Activated CD4-positive, alpha-beta T cell treated with anti-CD3 and anti-CD28 coated beads for 36 hours (primary cell): Measurements from ENCODE around the gene PDZD4. TPM values are rescaled to one million over a fixed set of nuclear protein-coding genes. Genes with fewer than 3 reads are reported as not detected.

ENCODE experiments used
- ATAC-seq: fragments of 200-7000 bp; cut with Tn5 transposase; one replicate; pipeline ENCODE4 v1.10.0; 2021; ENCODE audit warnings: mild to moderate bottlenecking, moderate library complexity
- CTCF ChIA-PET: fragments of 350-600 bp; sonication (Branson Sonifier 250); formaldehyde crosslinking; loops from one replicate; lab custom pipeline; 2021; ENCODE audit warnings: antibody characterized with exemption; lab: Charles Lee
- POLR2A ChIA-PET: fragments of 350-600 bp; sonication (Branson Sonifier 250); formaldehyde crosslinking; loops from one replicate; lab custom pipeline; 2021; ENCODE audit warnings: antibody characterized with exemption, inconsistent platforms; lab: Charles Lee
- DNase-seq: peaks from one replicate; pipeline ENCODE4 v3.0.0-alpha.2; 2020
- H3K27ac Mint-ChIP-seq: one replicate; pipeline ENCODE4 v1.8.0; 2021; ENCODE audit warnings: mixed read lengths
- H3K27me3 Mint-ChIP-seq: one replicate; pipeline ENCODE4 v1.8.0; 2021; ENCODE audit warnings: mixed read lengths
- H3K36me3 Mint-ChIP-seq: one replicate; pipeline ENCODE4 v1.8.0; 2021; ENCODE audit warnings: low read depth, mixed read lengths
- H3K4me1 Mint-ChIP-seq: one replicate; pipeline ENCODE4 v1.8.0; 2021; ENCODE audit warnings: mixed read lengths
- H3K4me3 Mint-ChIP-seq: one replicate; pipeline ENCODE4 v1.8.0; 2021; ENCODE audit warnings: mild to moderate bottlenecking, moderate library complexity, mixed read lengths
- H3K9me3 Mint-ChIP-seq: one replicate; pipeline ENCODE4 v1.8.0; 2021; ENCODE audit warnings: low read depth, mixed read lengths
- intact Hi-C, 2 experiments: fragments of 100-400 bp; cut with DNase I in 1 of 2; cut with micrococcal nuclease in 1 of 2; formaldehyde crosslinking; loops; one replicate each; pipeline versions ENCODE4 v1.14.2 to v1.15.1; 2022 to 2024; cut with DNase I, micrococcal nuclease
- total RNA-seq, 2 experiments: library from RNA; stranded (reverse); gene quantifications; one replicate each; pipeline ENCODE4 v1.2.3, GENCODE V29; 2021

The PDZD4 gene
- total RNA-seq, 2 experiments from 2014 or later, result 2.4 to 4.3 TPM

GRCh38 chrX:153780678-153781427, 49.5 kb downstream of the PDZD4 start, which contains the start of gene SRPK3:
Gene SRPK3 (plus strand): TSS chrX:153781041. CDS start chrX:153781087, 46 bp downstream.
- DNase-seq, result no peak
- Mint-ChIP-seq H3K4me3 (no peak within 1 kb of the TSS), H3K9me3 (no peaks in the 10 kb centered on the region), H3K4me1 (peaks cover 6% of the 10 kb centered on the region), H3K27me3 (peaks cover 3% of the 10 kb centered on the region), H3K36me3 (no peaks in the 10 kb centered on the region), H3K27ac (no peak within 1 kb of the TSS)
- no peak for ATAC-seq
- POLR2A ChIA-PET, result no interaction called here
- intact Hi-C loops, result no loop called here
- CTCF ChIA-PET, result interaction anchor here (0.7 to 1.2 kb wide), 3 partner anchors 67 to 144 kb away, joined by 3 read pairs; no protein-coding TSS in a partner anchor

GRCh38 chrX:153779891-153780677, 50.3 kb downstream of the PDZD4 start:
- H3K27me3 Mint-ChIP-seq, result peaks cover 3% of the 10 kb centered on the region
- peak; percentile 29 for ATAC-seq
- H3K9me3 Mint-ChIP-seq, result no peaks in the 10 kb centered on the region
- H3K4me3 Mint-ChIP-seq, result no peak overlapping the region
- CTCF ChIA-PET, result interaction anchor here (1.1 kb wide), 1 partner anchor 144 kb away, joined by 3 read pairs; no protein-coding TSS in a partner anchor
- intact Hi-C loops, result no loop called here
- no peaks in the 10 kb centered on the region for H3K36me3 Mint-ChIP-seq
- no peak overlapping the region for H3K27ac Mint-ChIP-seq
- POLR2A ChIA-PET, result no interaction called here
- H3K4me1 Mint-ChIP-seq, result peaks cover 6% of the 10 kb centered on the region
- DNase-seq, result no peak

GRCh38 chrX:153778684-153779101, 51.7 kb downstream of the PDZD4 start:
- POLR2A ChIA-PET, result no interaction called here
- Mint-ChIP-seq H3K4me1 (peaks cover 6% of the 10 kb centered on the region), H3K4me3 (no peak overlapping the region), H3K27ac (no peak overlapping the region), H3K36me3 (no peaks in the 10 kb centered on the region), H3K9me3 (no peaks in the 10 kb centered on the region), H3K27me3 (peaks cover 3% of the 10 kb centered on the region)
- DNase-seq, result no peak
- no peak for ATAC-seq
- intact Hi-C loops, result no loop called here
- CTCF ChIA-PET, result interaction anchor here (1.6 kb wide), 1 partner anchor 14 kb away, joined by 5 read pairs; no protein-coding TSS in a partner anchor

GRCh38 chrX:153778181-153778580, 52.2 kb downstream of the PDZD4 start:
- ChIA-PET POLR2A (no interaction called here), CTCF (interaction anchor here (1.6 kb wide), 1 partner anchor 14 kb away, joined by 5 read pairs; no protein-coding TSS in a partner anchor)
- intact Hi-C loops, result no loop called here
- DNase-seq, result no peak
- Mint-ChIP-seq H3K36me3 (no peaks in the 10 kb centered on the region), H3K27ac (no peak overlapping the region), H3K27me3 (peaks cover 3% of the 10 kb centered on the region), H3K9me3 (no peaks in the 10 kb centered on the region), H3K4me1 (peaks cover 6% of the 10 kb centered on the region), H3K4me3 (no peak overlapping the region)
- ATAC-seq, result no peak

- no peaks in the 10 kb centered on the region for H3K9me3 Mint-ChIP-seq
- H3K27ac Mint-ChIP-seq, result no peak overlapping the region
- DNase-seq, result peak; percentile 0
- no peak overlapping the region for H3K4me3 Mint-ChIP-seq
- H3K27me3 Mint-ChIP-seq, result peaks cover 3% of the 10 kb centered on the region
- intact Hi-C loops, result no loop called here
- ChIA-PET CTCF (interaction anchor here (0.9 to 1.6 kb wide), 2 partner anchors 15 to 33 kb away, joined by 3 to 5 read pairs; no protein-coding TSS in a partner anchor), POLR2A (no interaction called here)
- ATAC-seq, result no peak
- peaks cover 6% of the 10 kb centered on the region for H3K4me1 Mint-ChIP-seq
- no peaks in the 10 kb centered on the region for H3K36me3 Mint-ChIP-seq
These were observed 52.9 kb downstream of the PDZD4 start for GRCh38 chrX:153777261-153778090.

- Mint-ChIP-seq H3K27ac (no peak overlapping the region), H3K36me3 (no peaks in the 10 kb centered on the region), H3K9me3 (no peaks in the 10 kb centered on the region), H3K4me3 (no peak overlapping the region), H3K4me1 (peaks cover 6% of the 10 kb centered on the region), H3K27me3 (peaks cover 3% of the 10 kb centered on the region)
- ChIA-PET POLR2A (no interaction called here), CTCF (no interaction called here)
- peak; percentile 27 for DNase-seq
- intact Hi-C loops, result no loop called here
- no peak for ATAC-seq
These were observed 53.7 kb downstream of the PDZD4 start for GRCh38 chrX:153776611-153777045.

- H3K4me3 Mint-ChIP-seq, result no peak overlapping the region
- CTCF ChIA-PET, result no interaction called here
- peaks cover 6% of the 10 kb centered on the region for H3K4me1 Mint-ChIP-seq
- H3K27me3 Mint-ChIP-seq, result peaks cover 3% of the 10 kb centered on the region
- POLR2A ChIA-PET, result no interaction called here
- no peak overlapping the region for H3K27ac Mint-ChIP-seq
- intact Hi-C loops, result no loop called here
- H3K9me3 Mint-ChIP-seq, result no peaks in the 10 kb centered on the region
- no peaks in the 10 kb centered on the region for H3K36me3 Mint-ChIP-seq
- ATAC-seq, result no peak
- no peak for DNase-seq
These were observed 54.2 kb downstream of the PDZD4 start for GRCh38 chrX:153776120-153776599.

GRCh38 chrX:153775293-153776119, 54.8 kb downstream of the PDZD4 start:
- CTCF ChIA-PET, result no interaction called here
- Mint-ChIP-seq H3K9me3 (no peaks in the 10 kb centered on the region), H3K36me3 (no peaks in the 10 kb centered on the region), H3K27me3 (peaks cover 3% of the 10 kb centered on the region), H3K4me3 (no peak overlapping the region), H3K4me1 (peaks cover 6% of the 10 kb centered on the region), H3K27ac (no peak overlapping the region)
- ATAC-seq (no peak), DNase-seq (peak; percentile 2)
- POLR2A ChIA-PET, result no interaction called here
- intact Hi-C loops, result no loop called here

- ChIA-PET POLR2A (no interaction called here), CTCF (no interaction called here)
- intact Hi-C loops, result no loop called here
- DNase-seq (peak; percentile 2), ATAC-seq (no peak)
- Mint-ChIP-seq H3K4me3 (no peak overlapping the region), H3K27me3 (peaks cover under 1% of the 10 kb centered on the region), H3K27ac (no peak overlapping the region), H3K4me1 (no peaks in the 10 kb centered on the region), H3K9me3 (no peaks in the 10 kb centered on the region), H3K36me3 (no peaks in the 10 kb centered on the region)
These were observed 55.6 kb downstream of the PDZD4 start for GRCh38 chrX:153774576-153775292.
